Ishikawa (cell line): Measurements from ENCODE around the gene LSAMP.

Experiments
- CEBPB ChIP-seq: IDR thresholded peaks from 2 replicates; pipeline ENCODE4 v1.6.1; 2012
- CREB1 ChIP-seq: IDR thresholded peaks from 2 replicates; pipeline ENCODE4 v1.6.1; 2012; ENCODE audit warnings: low read depth
- EGR1 ChIP-seq: IDR thresholded peaks from 2 replicates; pipeline ENCODE4 v1.6.1; 2012
- EP300 ChIP-seq: IDR thresholded peaks from 2 replicates; pipeline ENCODE4 v1.6.1; 2012; ENCODE audit warnings: borderline replicate concordance
- FOXM1 ChIP-seq: IDR thresholded peaks from 2 replicates; pipeline ENCODE4 v1.6.1; 2012; ENCODE audit warnings: low read depth, borderline replicate concordance
- MAX ChIP-seq: IDR thresholded peaks from 2 replicates; pipeline ENCODE4 v1.6.1; 2012
- NFIC ChIP-seq: IDR thresholded peaks from 2 replicates; pipeline ENCODE4 v1.6.1; 2012
- RAD21 ChIP-seq: IDR thresholded peaks from 2 replicates; pipeline ENCODE4 v1.6.1; 2012; ENCODE audit warnings: low read depth
- TAF1 ChIP-seq: IDR thresholded peaks from 2 replicates; pipeline ENCODE4 v1.6.1; 2012; ENCODE audit warnings: low read depth, mild to moderate bottlenecking
- TCF12 ChIP-seq: IDR thresholded peaks from 2 replicates; pipeline ENCODE4 v1.6.1; 2012; ENCODE audit warnings: low read depth
- TEAD4 ChIP-seq: IDR thresholded peaks from 2 replicates; pipeline ENCODE4 v1.6.1; 2012
- YY1 ChIP-seq: IDR thresholded peaks from 2 replicates; pipeline ENCODE4 v1.6.1; 2012; ENCODE audit warnings: low read depth
- ZBTB7A ChIP-seq: IDR thresholded peaks from 2 replicates; pipeline ENCODE4 v1.6.1; 2012; ENCODE audit warnings: low read depth
- TF ChIP-seq, protein P1 (sequence below): IDR thresholded peaks from 2 replicates; pipeline ENCODE4 v1.6.1; 2012
- TF ChIP-seq, protein P2 (sequence below): IDR thresholded peaks from 2 replicates; pipeline ENCODE4 v1.6.1; 2012; ENCODE audit warnings: low read depth, mild to moderate bottlenecking

Gene LSAMP

GRCh38 chr3:116155841-116156240 is 289.4 kb downstream of the LSAMP start:
- TF ChIP-seq NFIC (no peak), TAF1 (no peak), TEAD4 (no peak), CREB1 (no peak), CEBPB (no peak), ZBTB7A (no peak), TCF12 (no peak), EP300 (no peak), RAD21 (no peak), MAX (no peak), YY1 (no peak), EGR1 (no peak)
- TF ChIP-seq, protein P1, sequence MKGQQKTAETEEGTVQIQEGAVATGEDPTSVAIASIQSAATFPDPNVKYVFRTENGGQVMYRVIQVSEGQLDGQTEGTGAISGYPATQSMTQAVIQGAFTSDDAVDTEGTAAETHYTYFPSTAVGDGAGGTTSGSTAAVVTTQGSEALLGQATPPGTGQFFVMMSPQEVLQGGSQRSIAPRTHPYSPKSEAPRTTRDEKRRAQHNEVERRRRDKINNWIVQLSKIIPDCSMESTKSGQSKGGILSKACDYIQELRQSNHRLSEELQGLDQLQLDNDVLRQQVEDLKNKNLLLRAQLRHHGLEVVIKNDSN, result no peak
- TF ChIP-seq, protein P2, sequence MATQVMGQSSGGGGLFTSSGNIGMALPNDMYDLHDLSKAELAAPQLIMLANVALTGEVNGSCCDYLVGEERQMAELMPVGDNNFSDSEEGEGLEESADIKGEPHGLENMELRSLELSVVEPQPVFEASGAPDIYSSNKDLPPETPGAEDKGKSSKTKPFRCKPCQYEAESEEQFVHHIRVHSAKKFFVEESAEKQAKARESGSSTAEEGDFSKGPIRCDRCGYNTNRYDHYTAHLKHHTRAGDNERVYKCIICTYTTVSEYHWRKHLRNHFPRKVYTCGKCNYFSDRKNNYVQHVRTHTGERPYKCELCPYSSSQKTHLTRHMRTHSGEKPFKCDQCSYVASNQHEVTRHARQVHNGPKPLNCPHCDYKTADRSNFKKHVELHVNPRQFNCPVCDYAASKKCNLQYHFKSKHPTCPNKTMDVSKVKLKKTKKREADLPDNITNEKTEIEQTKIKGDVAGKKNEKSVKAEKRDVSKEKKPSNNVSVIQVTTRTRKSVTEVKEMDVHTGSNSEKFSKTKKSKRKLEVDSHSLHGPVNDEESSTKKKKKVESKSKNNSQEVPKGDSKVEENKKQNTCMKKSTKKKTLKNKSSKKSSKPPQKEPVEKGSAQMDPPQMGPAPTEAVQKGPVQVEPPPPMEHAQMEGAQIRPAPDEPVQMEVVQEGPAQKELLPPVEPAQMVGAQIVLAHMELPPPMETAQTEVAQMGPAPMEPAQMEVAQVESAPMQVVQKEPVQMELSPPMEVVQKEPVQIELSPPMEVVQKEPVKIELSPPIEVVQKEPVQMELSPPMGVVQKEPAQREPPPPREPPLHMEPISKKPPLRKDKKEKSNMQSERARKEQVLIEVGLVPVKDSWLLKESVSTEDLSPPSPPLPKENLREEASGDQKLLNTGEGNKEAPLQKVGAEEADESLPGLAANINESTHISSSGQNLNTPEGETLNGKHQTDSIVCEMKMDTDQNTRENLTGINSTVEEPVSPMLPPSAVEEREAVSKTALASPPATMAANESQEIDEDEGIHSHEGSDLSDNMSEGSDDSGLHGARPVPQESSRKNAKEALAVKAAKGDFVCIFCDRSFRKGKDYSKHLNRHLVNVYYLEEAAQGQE, result no peak

DNA sequence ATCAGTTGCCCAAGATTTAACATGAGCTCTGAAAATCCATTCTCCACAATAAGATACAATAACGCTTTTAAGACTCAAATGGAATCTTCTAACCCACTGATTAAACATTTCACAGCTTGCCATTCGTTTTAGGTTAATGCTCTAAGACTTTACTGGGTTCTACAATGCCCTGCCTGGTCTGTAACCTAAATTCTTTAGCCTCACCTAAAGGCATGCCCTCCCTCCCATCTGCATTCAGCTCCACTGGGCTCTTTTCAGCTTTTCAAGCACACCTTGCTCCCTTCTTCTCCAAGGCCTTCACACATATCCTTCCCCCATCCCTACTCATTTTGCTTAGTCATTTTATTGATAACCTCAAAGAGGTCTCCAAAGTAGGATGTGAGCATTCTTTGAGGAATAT is 290.9 kb downstream of the LSAMP start:
- TF ChIP-seq TCF12 (no peak), YY1 (no peak), CEBPB (no peak), EP300 (no peak), TAF1 (no peak), CREB1 (no peak), TEAD4 (no peak), EGR1 (no peak), ZBTB7A (no peak)

DNA sequence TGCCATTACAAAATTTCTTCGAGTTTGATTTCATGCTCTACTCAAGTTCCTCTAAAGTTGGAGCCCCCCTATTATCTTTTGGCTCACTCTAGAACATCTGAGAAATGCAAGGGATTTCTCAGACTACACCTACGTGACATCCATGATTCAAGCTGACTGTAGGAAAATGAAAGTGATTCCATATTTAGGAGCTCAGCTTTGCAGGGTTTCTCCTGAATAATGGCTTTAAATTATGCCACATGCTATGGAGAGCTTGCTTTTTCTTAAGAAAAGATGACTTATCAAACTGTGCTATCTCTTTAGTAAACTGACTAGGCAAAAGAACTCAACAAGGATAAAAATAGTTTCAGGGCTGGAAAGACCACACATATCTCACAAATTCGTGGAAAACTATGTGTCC is 292.1 kb downstream of the LSAMP start:
- TF ChIP-seq TEAD4 (no peak), CREB1 (no peak), TAF1 (no peak), ZBTB7A (no peak), MAX (no peak), RAD21 (no peak), NFIC (no peak), FOXM1 (no peak), YY1 (no peak), EP300 (no peak), TCF12 (no peak), EGR1 (no peak), CEBPB (no peak)
- TF ChIP-seq, protein P2, result no peak
- TF ChIP-seq, protein P1, result no peak

DNA sequence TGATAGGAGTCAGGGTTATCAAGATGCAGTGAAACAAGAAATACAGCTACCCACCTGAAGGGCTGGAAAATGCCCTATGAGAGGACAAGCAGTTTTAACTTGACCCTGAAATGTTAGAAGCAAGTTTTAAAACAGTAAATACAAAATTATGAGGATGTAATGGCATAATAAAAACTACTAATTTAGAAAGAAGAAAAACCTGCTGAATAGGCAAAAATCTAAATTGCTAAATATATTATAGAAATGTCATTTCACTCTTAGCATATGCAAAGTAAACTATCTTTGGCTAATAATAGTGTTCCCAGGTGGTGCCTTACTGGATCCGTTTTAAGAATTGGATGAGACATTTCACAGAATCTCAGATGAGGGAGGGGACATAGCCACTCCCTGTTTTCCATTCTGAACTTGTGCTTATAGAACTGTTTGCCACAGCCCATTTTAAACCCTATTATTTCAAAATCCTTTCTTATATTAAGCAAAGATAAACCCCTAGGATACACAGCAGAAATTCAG is 294.6 kb downstream of the LSAMP start:
- no peak for TF ChIP-seq EGR1
- no peak for TF ChIP-seq EP300
- TF ChIP-seq, protein P1, result no peak
- no peak for TF ChIP-seq ZBTB7A
- no peak for TF ChIP-seq FOXM1
- TF ChIP-seq NFIC, result no peak
- TF ChIP-seq TEAD4, result no peak
- no peak for TF ChIP-seq YY1
- TF ChIP-seq CEBPB, result no peak
- no peak for TF ChIP-seq TCF12
- no peak for TF ChIP-seq MAX

- TF ChIP-seq, protein P2, result no peak
- TF ChIP-seq NFIC (no peak), YY1 (no peak), EP300 (no peak), ZBTB7A (no peak), CREB1 (no peak), TEAD4 (no peak), MAX (no peak), FOXM1 (no peak), TAF1 (no peak), RAD21 (no peak), EGR1 (no peak)
- TF ChIP-seq, protein P1, result no peak
Measured at GRCh38 chr3:116148881-116149851, 296.1 kb downstream of the LSAMP start.
